Glomerular visceral epithelial cell (primary cell): ENCODE data around the gene PTGFR.

Experiments used
- DNase-seq: peaks from one replicate; pipeline ENCODE4 v3.0.0-alpha.2; 2016; ENCODE audit errors: extremely low spot score

Gene PTGFR

DNA sequence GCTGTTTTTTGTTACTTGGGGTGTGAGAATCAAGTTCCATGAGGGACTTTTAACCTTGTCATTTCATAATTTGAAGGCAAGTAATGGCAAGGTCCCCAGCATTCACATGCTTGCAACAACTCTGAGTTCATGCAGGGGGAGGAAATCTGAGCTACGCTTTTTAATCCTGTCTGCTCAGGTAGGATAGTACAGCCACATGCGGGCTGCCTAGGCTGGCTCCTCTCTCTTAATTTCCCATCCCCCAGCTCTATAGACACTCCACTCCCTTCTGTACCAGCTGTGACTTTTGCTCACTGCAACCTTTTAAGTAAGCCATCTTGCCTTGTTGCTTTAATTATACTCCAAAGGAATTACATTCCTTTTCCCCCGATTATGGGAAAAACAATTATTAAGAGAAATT, 30.1 kb downstream of the PTGFR start:
- DNase-seq: no peak

GRCh38 chr1:78522136-78522535, 31.4 kb downstream of the PTGFR start:
- DNase-seq: no peak

- no peak for DNase-seq
These were observed 35.7 kb downstream of the PTGFR start for GRCh38 chr1:78526496-78526895.

GRCh38 chr1:78527706-78528105, 36.9 kb downstream of the PTGFR start:
- DNase-seq: no peak

- DNase-seq: no peak
These were observed 42.8 kb downstream of the PTGFR start for GRCh38 chr1:78533527-78533926.

- no peak for DNase-seq
These were observed 44.5 kb downstream of the PTGFR start for GRCh38 chr1:78535286-78535685.

GRCh38 chr1:78536427-78536826, 45.7 kb downstream of the PTGFR start:
- DNase-seq: peak; percentile 2

GRCh38 chr1:78540048-78540447, 49.3 kb downstream of the PTGFR start:
- DNase-seq: no peak

GRCh38 chr1:78541479-78541878, 50.7 kb downstream of the PTGFR start:
- DNase-seq: no peak

- DNase-seq: no peak
These were observed 53.3 kb downstream of the PTGFR start for GRCh38 chr1:78543941-78544643.

GRCh38 chr1:78547081-78547480, 56.3 kb downstream of the PTGFR start:
- no peak for DNase-seq

- no peak for DNase-seq
These were observed 58.6 kb downstream of the PTGFR start for GRCh38 chr1:78549331-78549730.

DNA sequence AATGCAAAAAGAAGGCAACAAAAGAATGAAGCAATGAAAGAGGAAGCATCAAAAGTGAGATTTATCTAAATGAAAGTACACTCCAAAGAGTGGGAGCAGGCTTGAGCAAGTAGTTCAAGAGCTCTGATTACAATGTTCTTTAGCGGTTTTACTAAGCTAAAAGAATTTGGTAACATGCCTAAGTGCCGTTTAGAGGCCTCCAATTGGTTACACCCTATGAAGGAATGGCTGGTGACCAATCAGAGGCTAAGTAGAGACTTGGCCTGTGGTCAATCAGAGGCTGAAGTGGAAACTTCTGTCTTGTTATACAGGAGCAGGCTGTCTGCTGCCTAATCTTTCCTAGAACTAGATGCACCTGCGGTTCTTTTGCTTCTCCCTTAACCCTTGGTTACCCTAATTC, 59.1 kb downstream of the PTGFR start:
- DNase-seq: no peak

- no peak for DNase-seq
These were observed 63.1 kb downstream of the PTGFR start for GRCh38 chr1:78553859-78554258.

- no peak for DNase-seq
These were observed 64.1 kb downstream of the PTGFR start for GRCh38 chr1:78554840-78555239.

- no peak for DNase-seq
These were observed 68.9 kb downstream of the PTGFR start for GRCh38 chr1:78559680-78560079.

- no peak for DNase-seq
These were observed 70.0 kb downstream of the PTGFR start for GRCh38 chr1:78560811-78561210.

DNA sequence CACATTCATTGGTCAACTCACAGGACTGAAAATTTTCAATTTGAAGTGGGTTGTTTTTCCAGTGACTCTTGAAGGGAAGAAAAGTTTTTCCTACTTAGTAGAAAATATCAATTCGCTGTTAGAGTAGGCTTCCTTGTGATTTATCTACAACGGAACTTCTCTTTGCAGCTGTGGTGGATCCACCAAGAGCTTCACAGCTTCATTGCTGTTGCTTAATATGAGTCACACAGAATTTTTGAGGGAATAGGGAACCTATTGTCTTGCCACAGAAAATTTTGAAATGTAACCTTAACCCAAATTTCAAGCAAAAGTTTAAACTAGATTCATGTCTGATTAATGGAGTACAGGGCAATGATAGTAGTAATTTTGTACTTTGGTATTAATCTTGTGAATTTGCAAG, 71.1 kb downstream of the PTGFR start:
- no peak for DNase-seq

GRCh38 chr1:78565393-78565792, 74.6 kb downstream of the PTGFR start:
- DNase-seq: no peak

DNA sequence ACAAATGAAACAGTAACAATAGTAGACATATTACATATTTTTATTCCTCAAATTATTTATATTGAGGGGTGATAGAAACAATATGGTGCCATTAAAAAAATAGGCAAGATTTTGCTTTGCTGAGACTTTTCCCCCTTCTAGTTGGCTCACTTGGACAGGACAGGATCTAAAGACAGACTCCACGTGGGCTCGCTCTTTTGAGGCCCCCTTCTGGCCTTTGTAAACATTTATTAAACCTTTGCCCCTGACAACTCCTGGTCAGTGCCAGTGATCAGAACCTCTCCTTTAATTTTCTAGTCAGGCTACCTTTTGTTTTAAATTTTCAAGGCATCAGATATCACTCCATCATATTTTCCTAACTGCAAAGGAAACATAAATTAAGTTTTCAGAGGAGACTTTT, 79.8 kb downstream of the PTGFR start:
- DNase-seq: no peak

- no peak for DNase-seq
These were observed 86.7 kb downstream of the PTGFR start for GRCh38 chr1:78577257-78578100.

DNA sequence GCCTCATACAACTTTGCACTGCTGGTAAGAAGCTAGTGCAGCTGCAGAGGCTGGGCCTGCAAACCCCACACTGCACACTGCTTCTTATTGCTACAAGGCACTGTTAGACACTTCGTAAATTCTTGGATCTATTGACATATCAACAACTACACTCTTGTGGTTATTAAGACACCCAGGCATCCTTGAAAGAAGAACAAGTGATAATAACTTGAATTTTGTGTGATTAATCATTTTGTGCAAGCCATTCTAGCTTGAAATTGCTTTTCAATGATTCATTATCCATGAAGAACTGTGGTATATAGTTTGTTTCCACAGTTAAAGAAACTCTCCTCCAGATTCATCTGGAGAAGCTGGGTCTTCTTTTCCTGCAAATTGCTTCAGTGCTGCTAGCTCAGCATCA, 95.8 kb downstream of the PTGFR start:
- peak; percentile 61 for DNase-seq

DNA sequence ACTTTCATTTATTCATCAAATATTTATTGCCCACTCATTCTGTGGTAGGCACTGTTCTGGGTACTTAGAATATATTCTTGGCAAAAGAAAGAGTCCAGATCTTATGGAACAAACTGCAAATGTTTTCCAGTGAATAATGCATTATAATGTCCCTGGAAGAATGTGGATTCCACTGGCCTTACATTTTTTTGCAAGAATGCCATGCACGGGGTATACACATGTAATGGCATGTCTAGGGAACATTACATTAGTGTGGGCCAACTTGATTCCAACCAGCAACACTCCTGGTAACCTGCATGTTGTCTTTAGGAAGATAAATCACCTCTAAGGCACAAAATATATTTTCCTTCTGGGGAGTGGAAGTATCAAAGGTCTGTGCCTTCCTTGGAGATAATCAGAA, 96.4 kb downstream of the PTGFR start:
- no peak for DNase-seq
